ENCODE measurements around the gene SKAP1.
"Not testable (repeated sequence)": the region's sequence is repeated elsewhere in the genome, so short reads cannot be mapped to it uniquely, and the experiment has no call there.

SKAP1 gene

DNA sequence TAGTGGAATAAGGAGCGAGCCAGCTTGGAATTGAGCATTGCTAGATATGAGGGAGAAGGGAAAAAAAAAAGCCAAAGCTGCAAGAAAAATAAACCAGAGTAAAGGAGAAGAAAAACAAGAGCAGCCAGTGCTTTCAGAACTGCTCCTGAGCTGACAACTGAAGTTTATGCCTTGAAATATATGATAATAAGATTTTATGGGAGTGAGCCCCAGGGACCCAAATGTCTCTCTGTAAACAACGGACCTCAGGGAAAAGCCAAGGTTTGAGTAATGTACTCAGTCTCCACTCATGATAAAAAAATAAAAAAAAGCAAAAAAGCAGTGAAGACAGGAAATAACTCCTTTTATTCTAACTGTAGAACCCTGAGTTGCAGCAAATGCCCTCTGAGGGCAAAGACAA lies 189.9 kb downstream of the SKAP1 start:
- no peak for DNase-seq

DNA sequence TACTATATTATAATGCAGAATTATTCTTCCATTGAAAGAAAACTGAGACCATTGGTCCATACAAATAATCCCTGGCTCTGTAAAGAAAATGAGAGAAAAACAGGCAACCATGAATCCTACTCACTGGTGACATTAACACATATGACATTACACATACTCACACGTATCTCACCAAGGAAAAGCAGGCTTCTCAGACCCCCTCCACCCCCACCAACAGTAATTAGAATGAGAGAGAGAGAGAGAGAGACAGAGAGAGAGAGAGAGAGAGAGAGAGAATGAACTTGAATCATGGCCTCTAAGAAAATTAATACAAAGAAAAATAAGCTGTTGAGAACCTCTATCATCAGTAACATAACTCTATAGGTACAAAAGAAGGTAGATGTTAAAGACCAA lies 190.4 kb downstream of the SKAP1 start:
- no peak for DNase-seq

DNA sequence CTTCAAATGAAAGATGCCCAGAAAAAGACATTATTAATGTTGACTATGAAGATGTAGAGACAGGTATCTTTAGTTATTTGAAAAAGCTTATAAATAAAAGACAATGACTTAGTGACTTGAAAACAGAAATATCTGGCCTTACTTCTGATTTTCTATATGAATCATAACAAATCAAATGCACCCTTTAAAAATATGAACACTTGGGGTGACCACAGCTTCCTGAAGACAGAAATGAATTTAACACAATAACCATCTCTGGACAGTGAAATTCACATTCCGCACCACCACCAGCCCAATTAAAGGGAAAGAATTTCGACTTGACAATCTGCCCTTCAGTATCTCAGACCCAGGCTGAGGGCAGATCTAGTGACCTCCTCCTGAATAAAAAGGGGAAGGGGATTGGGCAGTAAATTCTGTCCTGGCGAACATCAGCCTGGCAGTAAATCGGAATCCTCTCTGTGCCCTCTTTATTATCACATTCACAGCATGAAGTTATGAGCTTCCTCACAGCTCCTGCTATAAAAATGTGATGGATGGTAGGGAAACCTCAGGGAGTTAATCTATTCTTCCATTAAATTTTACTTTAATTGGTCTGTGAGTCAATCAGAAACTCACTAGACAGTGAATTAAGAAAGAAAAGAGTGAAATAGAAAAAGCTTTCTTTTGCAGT lies 190.9 kb downstream of the SKAP1 start:
- DNase-seq, result no peak

DNA sequence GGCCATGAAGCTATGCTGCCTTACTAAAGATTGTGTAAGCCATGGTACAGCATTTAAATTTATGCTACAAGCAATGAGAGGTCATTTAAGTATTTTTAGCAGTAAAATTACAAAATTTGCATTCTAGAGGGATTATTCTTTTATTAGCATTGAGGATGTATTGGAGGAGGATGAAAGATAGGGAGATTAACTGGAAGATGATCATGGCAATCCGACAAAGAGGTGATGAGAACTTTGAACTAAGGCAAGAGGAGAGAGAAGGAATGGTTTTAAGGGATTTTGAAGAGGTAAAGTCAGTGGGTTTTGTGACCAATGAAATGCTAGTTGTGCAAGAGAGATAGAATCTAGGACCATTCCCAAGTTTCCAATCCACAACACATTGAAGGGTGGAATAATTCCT lies 192.6 kb downstream of the SKAP1 start:
- DNase-seq, result no peak

DNA sequence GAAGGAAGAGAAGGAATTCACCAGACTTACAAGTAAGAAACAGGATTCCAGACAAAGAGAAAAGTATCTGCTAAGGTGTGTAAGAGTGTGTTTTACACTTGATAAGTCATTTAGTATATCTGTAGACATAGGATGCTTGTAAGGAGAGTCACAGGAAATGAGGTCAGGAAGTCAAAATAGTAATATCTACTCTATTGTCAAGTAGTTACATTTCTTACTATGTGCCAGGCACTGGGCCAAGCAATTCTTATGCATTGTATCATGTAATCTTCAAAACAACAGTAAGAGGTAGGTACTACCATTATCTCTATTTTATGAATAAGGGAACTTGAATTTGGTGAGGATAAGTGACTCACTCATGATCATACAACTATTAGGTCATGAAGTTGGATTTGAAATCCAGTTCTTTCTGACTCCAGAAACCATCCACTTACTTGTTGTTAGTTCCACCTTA lies 193.3 kb downstream of the SKAP1 start:
- no peak for DNase-seq

DNA sequence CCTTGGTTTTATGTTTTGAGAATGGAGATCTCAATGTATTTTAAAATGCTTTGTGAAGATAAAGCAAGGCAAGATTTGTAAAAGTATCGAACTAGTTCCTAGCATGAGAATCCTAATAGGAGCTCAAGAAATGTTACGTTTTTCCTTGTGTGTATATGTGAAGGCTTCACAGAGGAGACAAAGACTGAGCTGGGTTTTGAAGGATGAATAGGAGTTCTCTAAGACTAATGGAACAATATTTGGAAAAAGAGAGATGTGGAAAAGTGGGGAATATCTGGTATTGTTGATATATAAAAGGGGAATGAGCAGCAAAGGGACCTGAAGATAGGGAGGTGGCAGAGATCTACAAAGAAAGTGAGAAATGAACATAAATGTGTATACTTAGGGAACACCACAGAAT lies 195.1 kb downstream of the SKAP1 start:
- no peak for DNase-seq

DNA sequence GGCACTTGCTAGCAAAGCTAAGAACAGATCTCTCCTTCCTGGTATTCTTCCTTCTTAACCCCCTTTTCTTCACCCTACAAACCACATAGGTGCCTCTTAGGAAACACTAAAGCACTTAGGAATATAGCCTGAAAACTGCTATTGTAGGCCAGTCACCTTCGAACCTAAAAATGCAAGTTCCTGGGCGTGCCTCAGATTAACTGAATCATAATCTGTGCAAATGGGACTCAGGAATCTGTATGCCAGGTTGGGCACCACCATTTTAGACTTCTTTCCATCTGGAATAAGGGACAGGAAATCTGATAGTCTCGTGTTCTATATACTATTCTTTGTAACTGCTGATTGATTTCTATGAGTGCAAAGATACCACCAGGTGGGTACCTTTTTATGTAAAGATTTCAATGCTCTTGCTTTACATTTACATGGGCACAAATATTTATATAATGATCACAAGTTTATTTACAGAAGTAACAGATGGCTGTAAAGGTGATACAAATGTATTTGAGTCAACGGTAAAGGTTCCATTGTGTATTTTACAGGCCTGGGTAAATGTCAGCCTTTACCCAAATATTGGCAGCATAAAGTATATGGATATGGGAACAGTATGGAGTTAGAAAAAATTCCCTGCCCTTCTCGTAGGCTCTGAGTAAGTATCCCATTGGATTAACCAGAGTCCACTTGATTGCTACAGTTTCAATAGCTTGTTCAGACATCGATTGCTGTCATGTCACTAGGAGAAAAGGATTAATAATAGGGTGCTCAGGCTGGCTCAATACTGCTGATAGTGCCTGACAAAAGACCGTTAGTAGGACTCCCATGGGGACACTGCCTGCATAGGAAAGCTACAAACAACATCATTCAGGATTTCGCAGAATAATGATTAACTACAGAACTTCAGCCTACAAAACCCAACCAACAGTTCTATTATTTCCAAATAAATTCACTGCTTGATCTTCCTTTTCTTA lies 197.7 kb downstream of the SKAP1 start:
- DNase-seq, result peak; percentile 96

DNA sequence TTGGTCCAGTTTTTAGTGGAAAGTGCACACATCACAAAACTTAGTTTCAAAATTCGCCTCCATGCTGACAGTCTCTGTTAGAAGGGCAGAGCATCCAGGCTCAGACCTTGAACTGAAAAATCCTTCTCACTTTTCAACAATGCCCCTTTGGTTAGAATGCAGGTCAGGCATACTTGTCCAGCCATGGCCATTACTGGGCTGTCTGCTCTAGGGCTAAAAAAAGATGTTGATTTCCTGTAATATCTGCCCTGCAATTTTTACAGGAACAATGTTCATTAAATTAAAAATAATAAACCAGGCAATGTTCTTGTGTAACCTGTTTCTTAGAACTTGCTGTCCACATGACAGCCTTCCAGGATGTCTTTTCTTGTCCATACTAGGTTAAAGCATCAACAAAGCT lies 200.1 kb downstream of the SKAP1 start:
- DNase-seq, result no peak

DNA sequence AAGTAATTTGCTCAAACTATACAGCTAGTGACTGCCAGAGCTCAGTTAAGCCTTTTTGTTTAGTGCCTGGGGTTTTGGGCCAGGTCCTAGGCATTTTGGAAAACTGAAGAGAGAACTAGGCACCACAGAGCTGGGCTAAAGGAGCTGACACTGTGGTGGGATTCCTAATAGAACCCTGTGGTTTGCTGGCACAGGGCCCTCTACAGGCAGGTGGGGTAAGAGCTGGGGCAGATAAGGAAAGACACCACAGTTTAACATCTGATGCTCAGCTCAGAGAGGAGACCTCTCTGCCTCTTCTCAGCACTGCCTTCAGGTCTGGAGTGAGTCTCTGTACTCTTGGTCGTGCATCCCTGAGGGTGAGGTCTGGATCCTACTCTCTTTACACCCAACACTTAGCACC lies 201.3 kb downstream of the SKAP1 start:
- DNase-seq, result no peak

DNA sequence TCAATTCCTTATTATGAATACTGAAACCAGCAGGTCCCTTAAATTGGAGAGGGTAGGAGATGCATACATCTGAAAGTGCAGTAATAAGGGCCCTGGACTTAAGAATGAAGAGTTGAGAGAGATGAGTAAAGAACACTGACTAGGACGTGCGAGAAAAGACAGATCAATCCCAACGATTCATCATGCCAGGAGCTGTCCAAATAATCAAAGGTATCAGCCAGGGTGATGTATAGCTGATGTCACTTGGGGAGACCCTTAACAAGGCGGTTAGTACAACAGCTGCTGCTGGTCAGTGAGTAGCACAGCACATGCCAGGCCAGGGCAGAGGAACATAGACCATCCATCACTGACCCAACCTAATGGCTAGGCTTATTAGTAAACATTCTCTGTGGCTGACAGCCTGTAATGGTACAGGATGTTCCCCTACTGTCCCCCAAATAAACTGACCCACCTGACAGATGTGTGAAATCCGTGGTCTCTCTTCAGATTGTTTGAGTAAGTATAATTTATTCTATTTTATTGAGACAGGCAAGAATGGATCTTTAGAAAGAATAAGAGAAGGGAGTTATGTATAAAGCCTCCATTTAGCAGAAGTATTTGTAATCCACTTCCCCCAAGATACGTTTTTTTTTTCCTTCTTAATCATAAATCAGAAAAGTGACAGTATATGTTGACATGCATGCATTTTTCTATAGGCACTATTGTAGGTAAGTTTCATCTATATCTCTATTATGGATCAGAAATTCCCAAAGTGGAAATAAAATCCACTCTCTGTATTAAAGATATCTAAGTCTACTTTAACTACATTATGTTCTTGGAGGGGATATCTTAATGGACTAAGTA lies 204.1 kb downstream of the SKAP1 start:
- DNase-seq, result no peak

DNA sequence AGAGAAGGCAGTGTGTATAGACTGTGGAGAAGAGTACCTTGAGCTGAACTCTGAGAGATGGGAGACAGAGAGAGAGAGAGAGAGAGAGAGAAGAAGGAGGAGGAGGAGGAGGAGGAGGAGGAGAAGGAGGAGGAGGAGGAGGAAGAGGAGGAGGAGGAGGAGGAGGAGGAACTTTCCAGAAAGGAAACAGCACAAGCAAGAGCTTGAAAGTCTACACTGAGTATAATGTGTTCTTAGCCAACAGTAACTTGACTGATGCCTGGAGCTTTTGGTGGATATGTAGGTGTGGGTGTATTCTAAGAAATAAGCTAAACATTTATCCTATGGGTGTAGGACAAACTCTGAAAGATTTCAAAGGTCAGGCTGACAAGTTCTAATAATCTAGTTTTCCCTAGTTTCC lies 206.1 kb downstream of the SKAP1 start:
- DNase-seq, result no peak

DNA sequence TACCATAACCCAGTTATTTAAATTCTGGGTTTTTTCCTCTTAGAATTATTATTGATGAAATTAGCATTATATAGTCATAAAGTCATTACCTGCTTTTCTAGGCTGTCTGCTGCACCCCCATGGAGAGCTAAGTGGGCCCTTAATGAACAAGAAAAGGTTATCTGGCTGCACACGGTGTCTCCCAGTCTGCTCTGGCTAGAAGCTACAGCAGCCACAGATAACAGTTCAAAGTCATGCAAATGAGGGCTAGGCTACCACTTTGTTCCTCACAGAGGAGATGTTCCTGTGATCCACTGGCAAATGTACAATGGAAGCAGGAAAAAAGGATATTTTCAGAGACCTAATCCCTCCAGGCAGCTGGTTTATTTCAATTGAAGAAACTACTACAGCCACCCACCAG lies 210.4 kb downstream of the SKAP1 start:
- DNase-seq, result peak; percentile 59

DNA sequence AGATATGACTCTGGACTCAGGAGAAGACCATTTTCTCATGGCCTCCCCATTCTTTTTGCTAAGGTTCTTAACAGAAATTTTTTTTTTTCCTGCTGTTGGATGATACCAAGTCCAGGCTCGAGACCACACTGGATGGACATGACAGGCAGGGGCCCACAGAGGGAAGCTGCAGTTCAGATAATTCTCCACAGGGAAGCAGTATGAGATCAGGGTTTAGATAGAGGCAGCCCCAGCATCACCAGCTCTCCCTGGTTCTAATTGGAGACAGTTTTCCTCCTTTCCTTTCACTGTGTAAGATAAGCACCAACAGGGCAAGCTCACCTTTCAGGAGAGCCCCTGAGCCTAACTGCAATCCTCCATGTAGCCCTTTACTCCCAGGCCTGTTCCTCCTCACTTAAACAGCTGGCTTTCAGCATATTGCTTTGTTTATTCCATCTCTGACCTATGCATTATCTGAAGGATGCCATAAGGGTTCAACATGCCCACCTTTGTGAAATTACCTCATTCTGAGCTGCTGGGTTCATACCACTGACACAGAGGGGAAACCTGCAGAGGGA lies 214.4 kb downstream of the SKAP1 start:
- DNase-seq, result peak; percentile 91

DNA sequence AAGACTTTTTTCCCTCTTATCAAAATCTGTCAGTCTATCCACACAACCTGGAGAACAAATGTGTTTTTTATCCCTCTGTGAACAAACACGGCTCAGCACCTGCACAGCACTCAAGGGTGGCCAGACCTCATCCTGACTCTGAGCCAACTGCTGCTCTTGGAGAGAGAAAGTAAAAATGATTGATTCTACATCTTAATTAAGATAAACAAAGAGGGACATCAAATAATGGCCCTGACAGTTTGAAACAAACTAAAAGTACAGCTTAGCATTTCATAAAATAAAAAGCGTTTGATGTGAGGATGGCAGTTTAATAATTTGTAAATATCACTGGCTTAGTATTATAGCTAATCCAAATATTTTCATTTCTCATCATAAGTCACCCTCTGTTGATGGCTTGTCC lies 216.2 kb downstream of the SKAP1 start:
- DNase-seq, result peak; percentile 92

DNA sequence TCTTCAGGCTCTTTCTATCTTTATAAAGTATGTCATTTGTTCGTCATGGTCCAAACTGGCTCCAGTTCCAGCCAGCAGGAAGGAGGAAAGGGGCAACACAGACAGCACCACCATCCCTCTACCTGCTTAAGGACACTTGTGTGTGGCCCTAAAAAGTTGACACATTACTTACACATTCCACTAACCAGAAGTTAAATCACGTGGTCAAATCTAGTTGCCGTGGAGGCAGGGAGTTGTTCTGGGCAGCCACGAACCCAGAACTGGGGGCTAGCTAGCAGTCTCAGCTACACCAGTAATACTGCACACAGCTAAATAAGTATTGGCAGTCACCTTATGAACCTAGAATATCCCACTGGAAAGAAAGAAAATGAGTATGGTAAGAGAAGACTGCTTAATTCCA lies 218.2 kb downstream of the SKAP1 start:
- DNase-seq, result no peak

DNA sequence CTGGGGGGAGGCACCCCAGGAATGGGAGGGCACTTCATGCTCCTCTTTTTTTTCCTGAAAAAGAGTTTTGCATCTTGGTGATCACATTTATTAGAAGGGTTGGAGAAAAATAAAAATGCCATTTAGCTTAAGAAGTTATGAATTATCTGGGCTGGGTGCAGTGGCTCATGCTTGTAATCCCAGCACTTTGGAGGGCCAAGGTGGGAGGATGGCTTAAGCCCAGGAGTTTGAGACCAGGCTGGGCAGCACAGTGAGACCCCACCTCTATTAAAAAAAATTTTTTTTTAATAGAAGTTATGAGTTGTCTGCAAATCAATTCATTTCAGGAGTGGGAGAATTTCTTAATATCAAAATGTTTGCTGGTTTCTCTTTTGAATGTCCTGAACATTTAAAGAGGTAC lies 219.0 kb downstream of the SKAP1 start:
- no peak for DNase-seq

DNA sequence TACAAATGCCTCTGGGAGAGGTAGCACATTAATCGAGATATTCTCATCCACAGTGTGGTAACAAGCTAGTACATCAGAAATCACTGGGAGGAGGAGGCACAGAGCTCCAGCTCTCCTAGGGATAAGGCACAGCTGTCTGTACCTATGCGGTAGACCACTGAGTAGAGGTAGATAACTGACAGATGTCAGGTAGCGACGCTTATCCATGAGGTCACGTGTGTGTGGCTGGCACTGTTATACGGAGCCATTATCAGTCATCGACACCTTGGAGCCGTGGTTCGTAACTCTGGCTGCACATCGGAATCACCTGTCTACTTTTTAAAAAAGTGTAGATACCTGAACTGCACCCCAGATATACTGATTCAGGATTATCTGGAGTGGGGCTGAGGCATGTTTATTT lies 220.0 kb downstream of the SKAP1 start:
- DNase-seq, result no peak

DNA sequence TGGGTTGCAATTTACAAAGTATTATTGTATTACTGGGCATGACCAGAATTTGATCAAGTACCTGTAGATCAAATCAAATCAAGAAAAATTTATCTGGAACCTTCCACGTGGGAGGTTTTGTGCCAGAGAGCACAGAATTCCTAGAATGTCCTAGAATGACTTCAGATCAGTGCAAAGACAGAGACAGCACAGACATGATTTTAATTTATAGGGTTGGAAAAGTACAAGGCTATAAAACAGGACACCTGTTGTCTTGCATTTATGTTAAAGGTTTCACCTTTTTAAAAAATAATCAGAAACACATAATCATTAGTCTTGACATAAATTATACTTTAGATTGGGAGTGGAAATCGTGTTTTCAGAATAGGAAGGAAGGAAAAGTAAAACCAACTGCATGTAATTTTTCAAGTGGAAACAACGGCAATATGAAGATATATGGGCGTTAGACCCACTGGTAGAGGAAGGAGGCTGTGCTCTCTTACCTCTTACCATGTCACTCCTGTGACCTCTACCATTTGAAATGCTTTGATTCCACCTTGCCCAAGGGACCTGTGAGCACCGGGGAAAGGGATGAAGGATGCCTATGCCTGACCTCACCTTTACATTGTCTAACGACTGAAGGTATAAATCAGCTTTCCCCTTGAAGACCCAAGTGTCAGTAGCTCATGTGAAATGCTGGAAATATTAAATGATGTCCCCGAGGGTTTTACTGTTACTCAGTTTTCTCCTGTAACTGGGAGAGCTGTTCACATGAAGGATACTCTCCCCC lies 222.1 kb downstream of the SKAP1 start:
- no peak for DNase-seq

DNA sequence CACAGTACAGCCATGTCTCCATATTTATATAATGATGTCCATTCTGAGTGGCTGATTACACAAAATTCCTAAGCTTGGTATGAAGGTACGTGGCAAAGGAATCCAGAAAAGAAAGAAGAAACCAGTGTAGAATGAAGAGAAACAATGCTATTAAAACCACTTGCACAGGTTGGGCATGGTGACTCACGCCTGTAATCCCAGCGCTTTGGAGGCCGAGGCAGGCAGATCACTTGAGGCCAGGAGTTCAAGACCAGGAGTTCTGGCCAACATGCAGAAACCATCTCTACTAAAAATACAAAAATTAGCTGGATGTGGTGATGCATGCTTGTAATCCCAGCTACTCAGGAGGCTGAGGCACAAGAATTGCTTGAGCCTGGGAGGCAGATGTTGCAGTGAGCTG lies 223.0 kb downstream of the SKAP1 start:
- not testable (repeated sequence) for DNase-seq

DNA sequence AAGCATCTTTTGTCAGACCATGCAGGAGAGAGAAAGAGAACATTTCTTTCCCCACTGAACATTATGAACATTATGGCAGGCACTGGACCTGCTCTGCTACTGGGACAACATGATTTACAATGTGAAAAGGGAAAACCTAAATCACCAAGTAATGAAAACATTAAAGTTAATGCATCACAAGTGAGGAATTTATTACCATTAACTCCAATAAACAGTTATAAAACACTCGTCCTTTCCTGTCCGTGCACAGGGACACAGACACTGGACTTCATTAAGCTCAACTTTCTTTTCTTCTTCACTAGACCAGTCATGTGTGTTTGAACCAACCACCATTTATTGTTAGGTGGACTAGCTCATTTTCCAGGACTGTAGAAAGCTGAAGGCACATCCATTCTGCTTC lies 227.1 kb downstream of the SKAP1 start:
- no peak for DNase-seq

DNA sequence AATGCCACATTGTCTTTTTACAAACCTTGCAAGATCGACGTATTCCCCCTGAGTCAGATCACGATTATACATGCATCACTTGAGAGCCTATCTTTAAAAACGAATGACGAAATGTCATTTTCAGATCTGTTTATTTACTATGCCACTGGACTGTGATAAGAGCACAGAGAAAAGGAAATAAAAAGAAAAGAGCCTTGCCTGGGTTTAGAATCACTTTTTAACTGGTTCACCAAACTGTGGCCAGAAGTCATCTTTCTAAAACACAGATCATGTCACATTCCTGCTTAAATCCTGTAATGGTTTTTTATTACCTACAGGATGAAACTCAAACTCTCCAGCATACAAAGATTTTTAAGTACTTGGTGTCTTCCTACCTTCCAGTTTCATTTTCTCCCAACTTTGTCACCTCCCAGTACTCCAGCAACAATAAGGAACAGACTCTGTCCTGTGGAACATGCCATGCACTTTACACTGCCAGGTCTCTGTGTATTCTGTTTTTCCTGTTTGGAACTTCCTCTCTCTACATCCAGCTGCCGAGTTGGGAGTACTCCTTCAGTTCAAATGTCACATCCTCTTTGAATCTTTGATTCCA lies 231.0 kb downstream of the SKAP1 start:
- peak; percentile 86 for DNase-seq

DNA sequence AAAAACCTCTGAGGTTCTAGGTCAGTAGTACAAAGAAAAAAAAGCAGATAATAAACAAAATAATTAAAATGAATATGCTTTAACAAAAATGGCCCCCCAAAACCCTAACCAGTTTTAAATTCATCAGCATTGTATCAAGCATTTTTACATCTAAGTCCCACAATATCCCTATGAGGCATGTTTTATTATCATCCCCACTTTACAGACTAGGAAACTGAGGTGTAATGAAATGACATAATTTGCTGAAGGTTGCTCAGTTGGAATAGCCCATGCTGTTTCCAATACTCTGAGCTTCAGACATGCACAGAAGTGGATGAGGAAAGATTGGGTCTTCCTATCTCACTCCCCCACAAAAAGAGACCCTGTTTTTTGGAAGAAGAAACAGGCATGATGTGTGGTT lies 234.1 kb downstream of the SKAP1 start:
- DNase-seq, result no peak
